ENCODE results near the gene ZDHHC11. TPM values are rescaled to one million over a fixed set of nuclear protein-coding genes. Genes with fewer than 3 reads are reported as not detected.
A peak's percentile ranks its signal among the peaks of the same experiment; 100 is the strongest.

The ZDHHC11 gene
- 10 to 100 TPM in 3 of 8 experiments, 1 to 10 TPM in 5; 2.0 to 11.9 (median 6.8) TPM for total RNA-seq

GRCh38 chr5:850511-851006 is at the start of gene ZDHHC11:
Gene ZDHHC11 (minus strand): TSS chr5:850986. CDS start chr5:850602, 384 bp downstream.
- H3K4me3 ChIP-seq: peak within 1 kb of the TSS in 2 of 5 donors; percentile 7 to 27
- 40 to 50% (median 43%) methylated on average over 2 to 3 of the region's 27 CpGs; no CpG with 5 or more reads in 7 of the 10 experiments for WGBS, 10 experiments
- H3K27ac ChIP-seq: no peak within 1 kb of the TSS
- in situ Hi-C loops (cut with MboI; ENCODE audit: low pct_unique_long_range_greater_than_20kb in 2 of 9, low sequenced_read_pairs in 9 of 9, unreplicated experiment in 9 of 9): no loop called here
- peak; percentile 66 to 92 (median 89) for ATAC-seq (replicated peaks in 6 of 8)
- peaks cover 19 to 23% of the 10 kb centered on the region in 2 donors for H3K4me1 ChIP-seq (replicated peaks in 1 of 2)

- Histone ChIP-seq H3K4me1 (replicated peaks in 1 of 2) (peaks cover 13 to 14% of the 10 kb centered on the region in 2 donors), H3K4me3 (peak overlapping the region in 3 of 5 donors; percentile 57 to 90 (median 69)), H3K27ac (no peak overlapping the region)
- in situ Hi-C loops (cut with MboI; ENCODE audit: low pct_unique_long_range_greater_than_20kb in 2 of 9, low sequenced_read_pairs in 9 of 9, unreplicated experiment in 9 of 9): loop anchor here in 2 of 9 experiments (25.0 kb wide), 1 partner anchor 231 kb away; no protein-coding TSS in a partner anchor
- 63 to 83% (median 73%) methylated on average over 2 to 7 of the region's 9 CpGs; no CpG with 5 or more reads in 7 of the 10 experiments for WGBS, 10 experiments
- ATAC-seq (replicated peaks in 6 of 8): no peak
Observed at GRCh38 chr5:893711-894110, 42.9 kb upstream of the ZDHHC11 start.

GRCh38 chr5:893137-893506 is 42.3 kb upstream of the ZDHHC11 start:
- Histone ChIP-seq H3K27ac (no peak overlapping the region), H3K4me1 (replicated peaks in 1 of 2) (peaks cover 13 to 14% of the 10 kb centered on the region in 2 donors), H3K4me3 (peak overlapping the region; percentile 57 to 92 (median 76))
- 0% methylated on average over 1 to 2 of the region's 31 CpGs; no CpG with 5 or more reads in 8 of the 10 experiments for WGBS, 10 experiments
- peak in 1 of 8 experiments; percentile 3 for ATAC-seq (replicated peaks in 6 of 8)
- in situ Hi-C loops (cut with MboI; ENCODE audit: low pct_unique_long_range_greater_than_20kb in 2 of 9, low sequenced_read_pairs in 9 of 9, unreplicated experiment in 9 of 9): loop anchor here in 2 of 9 experiments (25.0 kb wide), 1 partner anchor 231 kb away; no protein-coding TSS in a partner anchor

GRCh38 chr5:892394-893136 is 41.8 kb upstream of the ZDHHC11 start, which contains the start of the genes BRD9 and TRIP13:
Gene BRD9 (minus strand): TSS chr5:892801. CDS start chr5:892657, 144 bp downstream.
Gene TRIP13 (plus strand): TSS chr5:892884. CDS start chr5:892999, 115 bp downstream.
- H3K27ac ChIP-seq: peak within 1 kb of the TSS; percentile 94 to 95
- peaks cover 13 to 14% of the 10 kb centered on the region in 2 donors for H3K4me1 ChIP-seq (replicated peaks in 1 of 2)
- ATAC-seq (replicated peaks in 6 of 8): peak; percentile 93 to 96 (median 94)
- WGBS, 10 experiments: no CpG with 5 or more reads among the region's 91 CpGs
- in situ Hi-C loops (cut with MboI; ENCODE audit: low pct_unique_long_range_greater_than_20kb in 2 of 9, low sequenced_read_pairs in 9 of 9, unreplicated experiment in 9 of 9): loop anchor here in 2 of 9 experiments (25.0 kb wide), 1 partner anchor 230 kb away; no protein-coding TSS in a partner anchor
- peak within 1 kb of the TSS; percentile 57 to 92 (median 76) for H3K4me3 ChIP-seq

GRCh38 chr5:891837-892393 is 41.1 kb upstream of the ZDHHC11 start:
- in situ Hi-C loops (cut with MboI; ENCODE audit: low pct_unique_long_range_greater_than_20kb in 2 of 9, low sequenced_read_pairs in 9 of 9, unreplicated experiment in 9 of 9): loop anchor here in 2 of 9 experiments (25.0 kb wide), 1 partner anchor 230 kb away; no protein-coding TSS in a partner anchor
- Histone ChIP-seq H3K4me3 (peak overlapping the region; percentile 57 to 92 (median 76)), H3K4me1 (replicated peaks in 1 of 2) (peaks cover 13 to 14% of the 10 kb centered on the region in 2 donors), H3K27ac (peak overlapping the region; percentile 94 to 95)
- ATAC-seq (replicated peaks in 6 of 8): peak; percentile 44 to 62 (median 54)
- WGBS, 10 experiments: 0 to 67% (median 5%) methylated on average over 1 to 10 of the region's 25 CpGs; no CpG with 5 or more reads in 1 of the 10 experiments

- ATAC-seq (replicated peaks in 6 of 8): no peak
- no peak overlapping the region for H3K27ac ChIP-seq
- H3K4me1 ChIP-seq (replicated peaks in 1 of 2): peaks cover 13 to 14% of the 10 kb centered on the region in 2 donors
- H3K4me3 ChIP-seq: peak overlapping the region; percentile 57 to 92 (median 76)
- WGBS, 10 experiments: 14 to 79% (median 53%) methylated on average over 1 to 19 of the region's 34 CpGs; no CpG with 5 or more reads in 2 of the 10 experiments
- in situ Hi-C loops (cut with MboI; ENCODE audit: low pct_unique_long_range_greater_than_20kb in 2 of 9, low sequenced_read_pairs in 9 of 9, unreplicated experiment in 9 of 9): loop anchor here in 2 of 9 experiments (25.0 kb wide), 1 partner anchor 229 kb away; no protein-coding TSS in a partner anchor
Observed at GRCh38 chr5:891117-891836, 40.5 kb upstream of the ZDHHC11 start.

GRCh38 chr5:889075-889710 is 38.4 kb upstream of the ZDHHC11 start:
- in situ Hi-C loops (cut with MboI; ENCODE audit: low pct_unique_long_range_greater_than_20kb in 2 of 9, low sequenced_read_pairs in 9 of 9, unreplicated experiment in 9 of 9): loop anchor here in 2 of 9 experiments (25.0 kb wide), 1 partner anchor 227 kb away; no protein-coding TSS in a partner anchor

GRCh38 chr5:888638-889035 is 37.9 kb upstream of the ZDHHC11 start:
- in situ Hi-C loops (cut with MboI; ENCODE audit: low pct_unique_long_range_greater_than_20kb in 2 of 9, low sequenced_read_pairs in 9 of 9, unreplicated experiment in 9 of 9): loop anchor here in 2 of 9 experiments (25.0 kb wide), 1 partner anchor 226 kb away; no protein-coding TSS in a partner anchor
- 86 to 99% (median 96%) methylated on average over 5 to 11 of the region's 11 CpGs for WGBS, 10 experiments

More at GRCh38 chr5:889075-889710, 38.4 kb upstream of the ZDHHC11 start:
- no peak for ATAC-seq (replicated peaks in 6 of 8)
- H3K4me1 ChIP-seq (replicated peaks in 1 of 2): peaks cover 13 to 14% of the 10 kb centered on the region in 2 donors
- no peak overlapping the region for H3K27ac ChIP-seq
- WGBS, 10 experiments: 91 to 100% (median 97%) methylated on average over 2 to 12 of the region's 15 CpGs; no CpG with 5 or more reads in 1 of the 10 experiments
- no peak overlapping the region for H3K4me3 ChIP-seq

GRCh38 chr5:887947-888637 is 37.3 kb upstream of the ZDHHC11 start:
- no peak overlapping the region for H3K4me3 ChIP-seq
- no peak overlapping the region for H3K27ac ChIP-seq
- ATAC-seq (replicated peaks in 6 of 8): no peak
- in situ Hi-C loops (cut with MboI; ENCODE audit: low pct_unique_long_range_greater_than_20kb in 2 of 9, low sequenced_read_pairs in 9 of 9, unreplicated experiment in 9 of 9): loop anchor here in 2 of 9 experiments (25.0 kb wide), 1 partner anchor 226 kb away; no protein-coding TSS in a partner anchor
- peaks cover 9 to 11% of the 10 kb centered on the region in 2 donors for H3K4me1 ChIP-seq (replicated peaks in 1 of 2)
- WGBS, 10 experiments: 71 to 100% (median 93%) methylated on average over 1 to 9 of the region's 14 CpGs; no CpG with 5 or more reads in 2 of the 10 experiments

More at GRCh38 chr5:888638-889035, 37.9 kb upstream of the ZDHHC11 start:
- no peak for ATAC-seq (replicated peaks in 6 of 8)
- Histone ChIP-seq H3K27ac (no peak overlapping the region), H3K4me1 (replicated peaks in 1 of 2) (peaks cover 13 to 14% of the 10 kb centered on the region in 2 donors), H3K4me3 (no peak overlapping the region)

GRCh38 chr5:886716-887325 is 36.0 kb upstream of the ZDHHC11 start:
- in situ Hi-C loops (cut with MboI; ENCODE audit: low pct_unique_long_range_greater_than_20kb in 2 of 9, low sequenced_read_pairs in 9 of 9, unreplicated experiment in 9 of 9): loop anchor here in 2 of 9 experiments (25.0 kb wide), 1 partner anchor 225 kb away; no protein-coding TSS in a partner anchor
- H3K4me3 ChIP-seq: no peak overlapping the region
- H3K27ac ChIP-seq: no peak overlapping the region
- WGBS, 10 experiments: 73 to 98% (median 91%) methylated on average over 1 to 18 of the region's 26 CpGs; no CpG with 5 or more reads in 3 of the 10 experiments
- no peak for ATAC-seq (replicated peaks in 6 of 8)
- peaks cover 9 to 11% of the 10 kb centered on the region in 2 donors for H3K4me1 ChIP-seq (replicated peaks in 1 of 2)

- Histone ChIP-seq H3K4me3 (no peak overlapping the region), H3K27ac (no peak overlapping the region), H3K4me1 (replicated peaks in 1 of 2) (peaks cover 1 to 6% of the 10 kb centered on the region in 2 donors)
- no peak for ATAC-seq (replicated peaks in 6 of 8)
- in situ Hi-C loops (cut with MboI; ENCODE audit: low pct_unique_long_range_greater_than_20kb in 2 of 9, low sequenced_read_pairs in 9 of 9, unreplicated experiment in 9 of 9): loop anchor here in 2 of 9 experiments (25.0 kb wide), 1 partner anchor 224 kb away; no protein-coding TSS in a partner anchor
- WGBS, 10 experiments: 86 to 100% (median 97%) methylated on average over 1 to 3 of the region's 13 CpGs; no CpG with 5 or more reads in 4 of the 10 experiments
Observed at GRCh38 chr5:886036-886435, 35.2 kb upstream of the ZDHHC11 start.
